RPMI7951 (cell line): Measurements from ENCODE around the gene EDEM1. TPM values are rescaled to one million over a fixed set of nuclear protein-coding genes. Genes with fewer than 3 reads are reported as not detected.
"Not testable (repeated sequence)": the region's sequence is repeated elsewhere in the genome, so short reads cannot be mapped to it uniquely, and the experiment has no call there.

Experiments
- DNase-seq: peaks from one replicate; pipeline ENCODE4 v3.0.0-alpha.2; 2012; ENCODE audit warnings: low read depth
- total RNA-seq: library from RNA; depleted of rRNA; stranded (reverse); fragments of >200 nt; shearing (Covaris generic); gene quantifications from 2 replicates; pipeline ENCODE4 v1.2.3, GENCODE V29; 2014; rRNA removed

EDEM1 gene
- total RNA-seq: 17.3 and 18.4 TPM in 2 replicates

DNA sequence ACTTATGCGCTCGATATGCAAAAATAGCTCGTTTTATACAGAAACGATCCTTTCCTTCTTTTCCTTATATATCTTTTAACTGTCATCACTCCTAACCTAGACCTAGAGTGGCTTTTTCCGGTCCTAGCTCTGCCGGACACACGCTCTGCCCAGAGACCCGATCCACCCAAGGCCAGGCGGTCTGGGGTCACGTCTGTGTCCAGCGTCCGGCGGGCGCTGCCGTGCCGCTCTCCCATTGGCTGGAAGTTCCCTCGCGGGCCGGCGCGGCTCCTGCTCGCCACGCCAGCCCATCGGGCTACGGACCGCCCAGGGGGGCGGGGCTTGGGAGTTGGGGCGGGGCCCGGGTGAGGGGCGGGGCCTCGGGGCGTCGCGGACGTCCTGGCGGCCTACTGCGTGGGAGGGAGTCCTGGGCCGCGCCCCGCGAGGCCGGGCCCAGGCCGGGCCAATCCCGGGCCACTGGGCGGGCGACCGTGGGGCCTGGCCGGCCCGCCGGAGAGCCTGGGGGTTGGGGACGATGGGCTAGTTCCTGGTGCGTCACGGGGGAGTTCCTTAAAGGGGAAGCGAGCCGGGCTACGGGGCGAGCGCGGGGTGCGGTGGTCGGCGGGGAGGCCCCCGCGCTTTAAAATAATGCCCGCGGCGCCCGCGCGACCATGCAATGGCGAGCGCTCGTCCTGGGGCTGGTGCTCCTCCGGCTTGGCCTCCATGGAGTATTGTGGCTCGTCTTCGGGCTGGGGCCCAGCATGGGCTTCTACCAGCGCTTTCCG lies at the start of gene EDEM1:
TSS of gene EDEM1 (plus strand) at position 552 of the 764 bp plus-strand sequence. CDS start at position 651, 99 bp downstream.
- peak; percentile 96 for DNase-seq

DNA sequence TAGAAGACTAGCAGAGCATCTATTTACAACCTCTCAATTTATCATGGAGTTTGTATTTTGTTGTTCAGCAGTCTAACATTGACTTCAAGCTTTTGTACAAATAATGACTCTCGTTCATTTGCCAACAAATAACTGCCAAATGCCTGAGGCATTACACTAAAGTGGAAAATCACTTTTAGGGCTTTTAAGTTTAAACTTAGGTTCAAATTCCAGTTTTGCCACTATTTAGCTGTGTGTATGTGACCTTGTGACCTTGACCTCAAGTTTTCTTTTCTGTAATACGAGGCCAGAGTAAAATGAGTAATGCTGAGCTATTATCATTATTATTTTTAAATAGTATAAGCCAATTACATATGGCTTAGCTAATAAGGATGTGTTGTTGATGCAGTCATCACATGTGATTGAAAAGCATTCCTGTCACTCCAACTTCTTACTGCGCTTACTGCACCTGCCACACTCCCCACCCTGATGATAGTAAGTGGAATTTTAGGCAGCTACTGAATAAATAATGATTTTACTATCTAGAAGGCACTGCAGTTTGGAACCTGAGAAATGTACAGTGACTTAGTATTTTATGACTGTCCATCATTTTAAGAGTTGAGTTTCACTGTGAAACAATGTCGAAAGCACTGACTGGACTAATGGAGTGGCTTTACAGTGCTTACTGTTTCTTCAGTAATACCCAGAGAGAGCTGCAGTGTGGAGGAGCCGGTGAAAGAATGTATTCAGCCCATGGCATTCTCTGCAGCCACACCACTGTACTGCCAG lies 49.1 kb upstream of the EDEM1 start:
- DNase-seq: peak; percentile 14

DNA sequence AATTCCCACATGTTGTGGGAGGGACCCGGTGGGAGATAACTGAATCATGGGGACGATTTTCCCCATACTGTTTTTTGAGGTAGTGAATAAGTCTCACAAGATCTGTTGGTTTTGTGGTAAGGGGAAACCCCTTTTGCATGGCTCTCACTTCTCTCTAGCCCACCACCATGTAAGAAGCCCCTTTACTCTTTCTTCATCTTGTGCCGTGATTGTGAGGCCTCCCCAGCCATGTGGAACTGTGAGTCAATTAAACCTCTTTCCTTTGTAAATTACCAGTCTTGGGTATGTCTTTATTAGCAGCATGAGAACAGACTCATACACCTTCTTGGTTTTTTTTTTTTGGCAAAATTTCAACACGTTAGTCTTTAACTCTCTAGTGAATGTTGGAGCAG lies 47.3 kb upstream of the EDEM1 start:
- no peak for DNase-seq

DNA sequence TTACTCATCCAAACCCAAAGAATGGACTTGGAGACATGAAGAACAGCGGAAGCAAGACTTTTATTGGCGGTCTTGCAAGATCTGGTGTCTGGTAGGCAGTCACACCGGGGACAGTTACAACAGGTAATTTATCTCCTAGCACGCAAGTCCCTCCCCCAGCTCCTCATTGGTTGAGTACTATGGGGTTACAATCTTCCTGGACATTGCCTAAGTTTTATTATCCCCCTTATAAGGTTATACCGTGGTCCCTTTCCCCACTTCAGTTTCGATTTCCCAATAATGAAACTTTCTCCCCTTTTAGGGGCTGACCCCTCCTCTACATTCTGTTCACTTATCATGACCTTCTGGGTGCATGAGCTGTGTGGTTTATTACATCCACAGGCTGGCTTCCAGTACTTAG lies 46.7 kb upstream of the EDEM1 start:
- DNase-seq: no peak

DNA sequence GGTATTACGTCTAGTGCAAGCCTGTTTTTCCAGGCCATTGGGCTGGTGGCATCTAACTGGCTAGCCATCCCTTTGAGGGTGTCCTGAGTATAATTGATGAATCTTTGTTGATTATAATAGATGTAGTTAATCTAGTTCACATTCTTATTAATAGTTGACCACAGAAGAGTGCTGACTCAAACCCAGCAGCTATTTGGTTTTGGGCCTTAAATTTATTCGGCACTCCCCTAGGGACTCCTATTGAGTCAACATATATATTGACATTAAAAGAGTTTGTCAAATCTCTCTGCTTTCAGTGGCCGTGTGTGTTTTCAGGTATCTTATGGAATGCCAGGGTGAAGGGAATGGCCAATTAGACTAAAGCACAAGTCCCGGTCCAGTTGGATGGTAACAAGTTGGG lies 45.7 kb upstream of the EDEM1 start:
- no peak for DNase-seq

DNA sequence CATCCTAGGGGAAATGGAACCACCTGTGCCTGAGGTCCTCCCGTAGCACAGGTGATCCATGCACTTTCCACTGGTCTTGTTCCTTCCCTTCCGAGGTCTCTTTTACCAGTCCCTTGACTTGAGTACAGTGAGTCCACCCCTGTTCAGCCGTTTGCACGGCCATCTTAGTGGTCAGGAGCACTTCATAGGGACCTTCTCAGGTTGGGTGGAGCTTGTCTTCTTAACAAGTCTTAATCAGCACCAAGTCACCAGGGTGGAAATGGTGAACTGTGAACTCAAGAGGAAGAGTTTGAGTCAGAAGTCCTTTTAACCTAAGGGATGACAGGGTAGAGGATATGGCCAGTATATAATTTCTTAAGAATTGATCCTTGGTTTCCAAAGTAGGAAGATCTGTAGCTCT lies 44.0 kb upstream of the EDEM1 start:
- no peak for DNase-seq

DNA sequence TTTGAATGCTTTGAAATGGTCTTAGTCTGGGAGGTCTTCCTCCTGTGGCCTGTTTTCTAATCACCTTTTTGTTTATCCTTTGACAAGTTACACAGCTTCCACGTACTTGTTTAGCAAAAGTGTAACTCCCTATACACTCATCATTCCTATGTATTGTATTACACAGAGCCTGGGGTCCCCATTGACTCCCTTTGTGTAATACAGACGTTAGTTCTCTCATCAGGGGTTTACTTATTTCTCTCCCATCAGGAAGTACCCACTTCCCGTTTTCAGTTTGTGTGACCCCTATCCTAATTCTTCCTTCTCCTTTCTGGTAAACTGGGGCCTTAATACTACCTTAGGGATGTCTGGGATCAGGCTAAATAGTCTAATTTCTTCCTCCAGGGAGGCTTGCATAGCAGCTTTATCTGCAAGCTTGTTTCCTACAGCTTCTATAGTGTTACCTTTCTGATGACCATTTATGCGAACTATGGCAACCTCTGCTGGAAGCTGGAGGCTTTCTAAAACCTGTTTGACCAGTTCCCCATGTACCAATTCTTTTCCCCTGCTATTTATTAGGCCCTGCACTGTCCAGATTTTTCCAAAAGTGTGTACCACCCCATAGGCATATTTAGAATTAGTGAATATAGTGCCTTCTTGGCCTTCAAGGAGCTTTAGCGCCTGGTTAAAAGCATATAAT lies 43.1 kb upstream of the EDEM1 start:
- no peak for DNase-seq

DNA sequence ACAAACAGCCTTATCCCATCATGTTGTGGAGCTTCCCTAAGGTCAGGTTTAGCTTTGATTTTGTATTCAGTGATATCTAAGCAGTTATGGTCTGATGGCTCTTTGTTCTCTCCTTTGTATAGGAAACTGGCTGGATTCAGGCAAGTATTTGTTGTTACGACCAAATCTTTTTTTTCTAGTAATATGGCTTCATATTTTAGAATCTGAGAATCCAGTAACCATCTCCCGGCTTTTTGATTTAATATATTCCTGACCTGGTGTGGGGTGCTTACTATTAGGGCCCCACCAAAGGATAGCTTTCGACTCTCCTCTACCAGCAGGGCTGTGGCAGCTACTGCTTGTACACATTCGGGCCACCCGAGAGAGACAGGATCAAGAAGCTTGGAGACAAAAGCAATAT lies 42.4 kb upstream of the EDEM1 start:
- no peak for DNase-seq

DNA sequence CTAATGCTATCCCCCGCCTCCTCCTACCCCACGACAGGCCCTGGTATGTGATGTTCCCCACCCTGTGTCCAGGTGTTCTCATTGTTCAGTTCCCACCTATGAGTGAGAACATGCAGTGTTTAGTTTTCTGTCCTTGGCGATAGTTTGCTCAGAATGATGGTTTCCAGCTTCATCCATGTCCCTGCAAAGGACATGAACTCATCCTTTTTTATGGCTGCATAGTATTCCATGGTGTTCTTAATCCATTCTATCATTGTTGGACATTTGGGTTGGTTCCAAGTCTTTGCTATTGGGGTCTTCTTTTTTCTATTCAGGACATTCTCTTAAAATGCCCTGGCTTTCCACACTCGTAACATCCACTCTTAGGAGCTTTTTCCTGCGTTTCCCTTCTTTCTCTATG lies 40.4 kb upstream of the EDEM1 start:
- DNase-seq: not testable (repeated sequence)

DNA sequence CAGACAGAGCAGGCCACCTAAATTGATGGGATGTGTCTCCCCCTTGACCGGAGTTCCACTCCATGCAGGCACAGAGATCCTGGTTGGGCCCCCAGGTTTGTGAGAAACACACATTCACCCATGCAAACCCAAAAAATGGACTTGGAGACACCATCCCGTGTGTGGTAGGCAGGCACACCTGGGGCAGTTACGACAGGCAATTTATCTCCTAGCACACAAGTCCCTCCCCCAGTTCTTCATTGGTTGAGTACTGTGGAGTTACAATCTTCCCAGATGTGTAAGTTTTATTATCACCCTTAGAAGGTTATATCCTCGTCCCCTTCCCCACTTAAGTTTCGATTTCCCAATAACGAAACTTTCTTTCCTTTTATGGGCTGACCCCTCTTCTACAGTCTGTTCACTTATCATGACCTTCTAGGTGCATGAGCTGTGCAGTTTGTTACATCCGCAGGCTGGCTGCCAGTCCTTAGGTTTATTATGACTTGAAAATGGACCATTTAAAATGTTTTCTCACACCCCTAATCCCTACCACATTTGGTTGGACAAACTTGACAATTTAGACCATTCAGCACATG lies 38.1 kb upstream of the EDEM1 start:
- no peak for DNase-seq

DNA sequence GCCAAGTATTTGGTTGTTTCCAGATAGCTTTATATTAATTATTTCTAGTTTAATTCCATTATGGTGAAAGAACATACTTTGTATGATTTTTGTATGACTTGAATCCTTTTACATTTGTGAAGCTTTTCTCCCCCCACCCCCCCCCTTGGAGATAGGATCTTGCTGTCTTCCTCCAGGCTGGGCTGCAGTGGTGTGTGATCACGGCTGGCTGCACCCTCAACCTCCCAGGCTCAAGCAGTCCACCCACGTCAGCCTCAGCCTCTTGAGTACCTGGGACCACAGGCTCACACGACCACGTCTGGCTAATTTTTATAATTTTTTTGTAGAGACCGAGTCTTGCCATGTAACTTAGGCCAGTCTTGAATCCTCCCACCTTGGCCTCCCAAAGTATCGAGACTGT lies 35.9 kb upstream of the EDEM1 start:
- DNase-seq: no peak

DNA sequence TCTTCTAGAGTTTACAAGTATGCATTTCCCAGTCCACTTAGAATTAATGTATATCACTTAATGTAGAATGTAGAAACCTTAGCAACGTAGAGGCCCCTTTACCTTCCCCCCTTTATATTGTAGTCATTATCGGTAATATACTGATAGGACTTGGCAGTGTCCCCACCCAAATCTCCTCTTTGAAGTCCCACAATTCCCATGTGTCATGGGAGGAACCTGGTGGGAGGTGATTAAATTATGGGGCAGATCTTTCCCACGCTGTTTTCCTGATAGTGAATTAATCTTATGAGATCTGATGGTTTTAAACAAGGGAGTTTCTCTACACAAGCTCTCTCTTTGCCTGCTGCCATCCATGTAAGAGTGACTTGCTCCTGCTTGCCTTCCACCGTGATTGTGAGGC lies 34.4 kb upstream of the EDEM1 start:
- DNase-seq: no peak

DNA sequence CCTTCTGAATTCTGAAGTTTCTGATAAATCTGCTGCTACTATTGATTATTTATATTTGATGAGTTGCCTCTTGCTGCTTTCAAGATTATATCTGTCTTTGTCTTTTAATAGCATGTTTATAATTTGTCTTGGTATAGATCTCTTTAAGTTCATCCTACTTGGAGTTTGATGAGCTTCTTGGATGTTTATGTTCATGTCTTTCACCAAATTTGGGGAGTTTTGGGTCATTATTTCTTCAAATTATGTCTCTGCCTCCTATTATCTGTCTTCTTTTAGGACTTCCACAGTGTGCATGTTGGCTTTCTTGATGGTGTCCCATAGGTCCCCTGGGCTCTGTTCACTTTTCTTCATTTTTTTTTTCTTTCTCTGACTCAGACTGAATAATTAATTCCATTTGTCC lies 32.3 kb upstream of the EDEM1 start:
- no peak for DNase-seq

DNA sequence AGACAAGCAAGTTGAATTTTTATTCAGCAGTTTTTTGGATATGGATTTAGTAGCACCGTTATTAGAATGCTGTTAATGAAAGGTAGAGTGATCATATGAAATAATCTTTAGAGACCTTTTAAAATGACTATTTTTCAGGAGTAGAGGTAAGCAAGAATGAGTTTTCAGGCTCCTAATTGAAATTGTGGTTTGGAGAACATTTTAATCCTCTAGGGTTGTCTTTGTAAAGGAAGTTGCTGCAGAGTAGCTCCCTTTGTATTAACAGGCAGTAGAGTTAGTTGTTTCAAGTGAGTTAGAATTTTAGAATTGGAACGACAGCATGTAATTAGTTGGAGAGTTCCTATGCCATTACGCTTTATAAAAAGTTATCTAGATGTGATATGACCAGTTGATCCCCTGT lies 27.2 kb upstream of the EDEM1 start:
- DNase-seq: no peak

DNA sequence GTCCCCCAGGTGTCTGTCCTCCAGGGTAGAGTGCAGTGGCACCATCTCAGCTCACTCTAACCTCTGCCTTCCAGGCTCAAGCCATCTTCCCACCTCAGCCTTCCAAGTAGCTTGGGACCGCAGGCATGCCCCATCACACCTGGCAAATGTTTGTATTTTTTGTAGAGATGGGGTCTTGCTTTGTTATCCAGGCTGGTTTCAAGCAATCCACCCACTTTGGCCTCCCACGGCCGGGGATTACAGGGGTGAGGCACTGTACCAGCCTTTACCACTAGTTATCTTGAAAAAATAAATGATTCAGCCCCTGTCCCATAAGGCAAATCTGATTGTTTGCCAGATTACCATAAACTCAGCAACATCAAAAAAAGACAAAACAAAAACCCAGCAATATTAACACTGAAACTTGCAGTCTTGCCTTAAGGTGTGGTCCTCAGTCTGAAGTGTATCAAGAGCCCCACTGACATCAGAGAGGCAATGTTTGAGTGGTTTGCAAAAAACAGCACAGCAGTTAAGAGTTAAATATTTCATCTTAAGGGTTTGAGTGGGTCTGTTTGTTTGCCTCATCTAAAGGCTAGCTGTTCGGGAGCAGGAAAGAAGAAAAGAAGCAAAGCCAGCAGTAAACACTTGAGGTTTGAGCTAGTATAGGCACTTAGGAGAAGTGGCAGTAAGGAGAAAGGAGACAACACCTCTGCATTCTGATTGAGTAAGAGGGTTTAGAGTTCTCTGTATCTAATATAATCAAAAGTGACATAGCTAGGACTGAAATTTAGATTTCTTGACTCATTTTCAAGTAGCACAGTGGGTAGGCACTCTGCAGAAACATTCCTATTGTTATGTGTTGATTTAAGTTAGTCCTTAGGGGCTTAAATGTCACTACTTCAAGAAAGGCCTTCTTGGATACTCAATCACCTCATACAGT lies 26.3 kb upstream of the EDEM1 start:
- peak; percentile 78 for DNase-seq

DNA sequence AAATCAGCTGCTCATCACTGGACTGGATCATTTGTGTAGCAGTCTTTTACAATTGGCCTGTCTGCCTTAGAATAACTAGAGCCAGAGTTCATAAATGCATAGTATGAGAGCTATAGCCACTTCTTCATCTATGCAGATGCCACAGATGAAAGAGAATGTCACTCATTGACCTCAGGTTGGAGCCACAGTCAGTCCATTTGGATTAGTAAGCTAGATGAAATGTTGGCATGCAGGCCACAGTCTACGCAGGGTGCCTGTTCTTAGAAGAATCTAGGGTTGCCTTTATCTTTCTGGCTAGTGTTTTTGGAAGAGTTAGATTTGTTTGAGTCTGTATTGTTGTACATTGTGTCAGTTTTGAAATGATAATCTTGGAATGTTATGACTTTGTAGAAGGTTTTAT lies 25.4 kb upstream of the EDEM1 start:
- peak; percentile 81 for DNase-seq

DNA sequence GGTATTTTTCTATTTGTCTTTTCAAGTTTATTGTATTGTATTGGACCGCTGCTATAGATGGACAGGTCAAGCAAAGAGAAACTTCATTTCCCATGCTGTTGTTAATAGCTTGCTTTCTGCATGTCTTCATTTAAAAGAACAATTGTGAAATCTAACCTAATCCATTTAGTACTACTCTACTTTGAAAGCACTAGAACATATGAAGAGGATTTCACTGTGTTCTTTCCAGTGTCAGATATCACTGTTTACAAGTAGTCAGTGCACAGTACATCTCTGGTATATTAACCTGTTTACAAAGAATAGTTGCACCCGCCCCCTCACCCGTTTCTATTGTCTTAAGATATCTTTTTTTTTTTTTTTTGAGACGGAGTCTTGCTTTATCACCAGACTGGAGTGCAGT lies 21.8 kb upstream of the EDEM1 start:
- no peak for DNase-seq

DNA sequence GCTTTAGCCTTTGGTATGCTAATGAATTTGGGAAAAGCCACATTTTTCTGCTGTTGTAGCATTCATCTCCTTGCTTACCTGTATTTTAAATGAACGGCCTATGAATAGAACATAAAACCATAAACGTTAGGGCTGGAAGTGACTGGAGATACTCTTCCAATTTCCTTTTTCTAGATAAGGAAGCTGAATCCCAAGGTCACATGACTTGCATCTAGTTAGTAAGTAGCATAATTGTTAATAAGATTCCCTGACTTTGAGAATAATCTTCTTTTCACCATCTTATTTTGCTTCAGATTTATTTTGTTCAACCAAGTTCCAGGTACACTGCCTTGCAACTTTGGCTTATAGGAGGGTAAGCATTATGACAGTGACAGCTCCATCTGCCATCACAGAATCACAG lies 20.7 kb upstream of the EDEM1 start:
- DNase-seq: no peak

DNA sequence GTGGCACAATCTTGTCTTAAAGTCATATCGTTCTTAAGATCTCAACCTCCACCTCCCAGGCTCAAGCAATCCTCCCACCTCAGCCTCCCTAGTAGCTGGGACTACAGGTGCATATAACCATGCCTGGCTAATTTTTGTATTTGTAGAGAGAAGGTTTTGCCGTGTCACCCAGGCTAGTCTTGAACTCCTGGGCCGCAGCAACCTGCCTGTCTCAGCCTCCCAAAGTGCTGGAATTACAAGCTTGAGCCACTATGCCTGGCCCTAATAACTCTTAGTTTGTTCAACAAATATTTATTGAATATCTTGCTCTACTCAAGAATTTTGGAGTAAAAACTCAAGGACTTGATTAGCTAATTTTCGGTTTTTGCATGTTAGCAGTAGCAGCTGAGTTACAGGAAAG lies 19.4 kb upstream of the EDEM1 start:
- no peak for DNase-seq

DNA sequence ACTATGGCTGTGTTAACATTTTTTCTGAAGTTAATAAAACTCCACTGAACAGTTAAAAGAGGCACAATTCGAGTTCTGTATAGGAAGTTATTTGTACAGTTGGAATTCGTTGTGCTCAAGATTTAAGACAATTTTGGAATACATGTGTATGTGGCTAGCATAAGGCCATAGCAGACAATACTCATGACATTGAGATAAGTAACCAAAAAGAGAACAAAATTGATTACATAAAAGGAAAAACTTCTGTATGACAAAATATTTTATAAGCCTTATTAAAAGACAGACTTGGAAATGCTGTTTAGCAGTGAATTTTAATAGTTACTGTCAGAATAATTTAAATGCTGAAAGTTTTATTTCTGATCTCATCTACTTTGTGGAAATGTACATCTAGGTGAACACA lies 17.7 kb upstream of the EDEM1 start:
- DNase-seq: no peak

DNA sequence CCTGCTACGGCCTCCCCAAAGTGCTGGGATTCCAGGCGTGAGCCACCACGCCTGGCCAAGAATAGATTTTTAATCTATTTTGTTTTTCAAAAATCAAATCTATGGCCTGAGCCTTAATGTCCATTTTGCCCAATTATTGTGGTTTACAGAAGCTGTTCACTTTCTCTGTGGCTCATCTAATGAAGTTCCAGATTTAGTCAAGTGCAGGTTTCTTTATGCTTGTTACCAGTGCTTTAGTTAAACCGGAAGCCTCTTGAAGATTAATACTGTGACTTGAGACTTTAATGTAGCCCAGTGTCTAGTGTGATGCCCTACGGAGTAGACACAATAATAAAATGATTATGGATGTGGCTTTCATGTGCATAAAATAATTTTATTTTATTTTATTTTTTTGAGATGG lies 16.5 kb upstream of the EDEM1 start:
- no peak for DNase-seq
